Stimulated activated effector memory CD8-positive, alpha-beta T cell treated with anti-CD3 and anti-CD28 coated beads, Interleukin-12 subunit alpha, Interleukin-12 subunit beta, amount 100 ng/mL, for 72 hours (primary cell): Measurements from ENCODE around the gene XAB2.
A peak's percentile ranks its signal among the peaks of the same experiment; 100 is the strongest.
"Not testable (repeated sequence)": the region's sequence is repeated elsewhere in the genome, so short reads cannot be mapped to it uniquely, and the experiment has no call there.

Experiments
- ATAC-seq: fragments of 150-1000 bp; cut with Tn5 transposase; 2 replicates; pipeline ENCODE4 v1.10.0; 2021
- DNase-seq, 2 donors: peaks; one replicate each; pipeline ENCODE4 v3.0.0; 2021 to 2022; ENCODE audit warnings: low spot score in 2 of 2
- H3K27ac Mint-ChIP-seq: one replicate; pipeline ENCODE4 v1.8.0; 2022; ENCODE audit warnings: mild to moderate bottlenecking, mixed read lengths
- H3K36me3 Mint-ChIP-seq: one replicate; pipeline ENCODE4 v1.8.0; 2022; ENCODE audit warnings: mild to moderate bottlenecking, mixed read lengths
- H3K4me1 Mint-ChIP-seq: one replicate; pipeline ENCODE4 v1.8.0; 2022; ENCODE audit warnings: mixed read lengths
- H3K4me3 Mint-ChIP-seq: one replicate; pipeline ENCODE4 v1.8.0; 2022; ENCODE audit warnings: mild to moderate bottlenecking, mixed read lengths
- H3K9me3 Mint-ChIP-seq: one replicate; pipeline ENCODE4 v1.8.0; 2022; ENCODE audit warnings: mixed read lengths

XAB2 gene

DNA sequence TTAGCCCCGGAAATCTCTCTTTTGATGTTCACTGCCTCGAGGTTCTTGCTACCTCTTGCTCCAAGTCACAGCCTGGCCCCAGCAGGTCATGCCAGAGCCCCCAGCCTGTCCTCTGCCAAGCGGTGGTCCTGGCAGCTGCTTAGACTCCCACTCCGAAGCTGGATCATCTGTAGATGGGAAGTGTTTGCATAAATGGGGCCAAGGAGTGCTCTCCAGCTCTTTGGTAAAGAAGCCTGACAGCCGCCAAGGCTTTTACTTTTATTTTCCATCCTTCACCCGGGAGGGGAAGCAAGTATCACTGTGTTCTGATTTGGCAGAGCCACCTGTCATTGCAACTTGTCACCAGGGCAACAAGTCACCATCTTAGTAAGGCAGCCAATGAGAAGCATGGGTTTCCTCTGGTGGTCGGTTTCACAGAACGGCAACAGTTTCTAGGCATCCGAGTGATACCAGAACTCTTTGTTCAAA lies 28.9 kb upstream of the XAB2 start:
- peak; percentile 90 for ATAC-seq

DNA sequence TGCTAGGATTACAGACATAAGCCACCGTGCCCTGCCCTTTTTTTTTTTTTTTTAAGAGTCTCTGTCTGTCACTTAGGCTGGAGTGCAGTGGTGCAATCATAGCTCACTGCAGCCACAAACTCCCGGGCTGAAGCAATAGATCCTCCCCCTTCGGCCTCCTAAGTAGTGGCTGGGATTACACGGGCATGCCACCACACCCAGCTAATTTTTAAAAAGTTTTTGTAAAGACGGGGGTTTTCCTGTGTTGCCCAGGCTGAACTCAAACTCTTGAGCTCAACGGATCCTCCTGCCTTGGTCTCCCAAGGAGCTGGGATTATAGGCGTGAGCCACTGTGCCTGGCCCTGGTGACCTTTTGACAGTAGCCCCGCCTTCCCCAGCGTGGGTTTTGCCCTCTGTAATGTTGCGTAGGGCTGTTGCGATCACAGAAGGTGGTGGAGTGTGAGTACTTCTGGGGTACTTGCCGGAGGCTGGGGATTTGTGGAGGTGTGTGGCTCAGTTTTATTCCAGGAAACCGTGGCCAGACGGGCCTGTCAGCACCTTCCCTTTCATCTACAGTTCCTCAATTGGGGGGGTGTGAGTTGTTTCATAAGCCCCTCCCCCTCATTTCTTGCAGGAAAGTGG lies 27.9 kb upstream of the XAB2 start:
- ATAC-seq, result peak; percentile 78
- peak overlapping the region; percentile 51 for H3K4me3 Mint-ChIP-seq
- DNase-seq, result no peak
- H3K4me1 Mint-ChIP-seq, result peaks cover 23% of the 10 kb centered on the region
- H3K36me3 Mint-ChIP-seq, result peaks cover 3% of the 10 kb centered on the region
- no peaks in the 10 kb centered on the region for H3K9me3 Mint-ChIP-seq
- no peak overlapping the region for H3K27ac Mint-ChIP-seq

More for the DNA sequence above, 28.9 kb upstream of the XAB2 start:
- Mint-ChIP-seq H3K9me3 (no peaks in the 10 kb centered on the region), H3K4me1 (peaks cover 13% of the 10 kb centered on the region), H3K27ac (no peak overlapping the region), H3K4me3 (peak overlapping the region; percentile 51), H3K36me3 (no peaks in the 10 kb centered on the region)
- DNase-seq, result peak in 1 of 2 donors; percentile 62

DNA sequence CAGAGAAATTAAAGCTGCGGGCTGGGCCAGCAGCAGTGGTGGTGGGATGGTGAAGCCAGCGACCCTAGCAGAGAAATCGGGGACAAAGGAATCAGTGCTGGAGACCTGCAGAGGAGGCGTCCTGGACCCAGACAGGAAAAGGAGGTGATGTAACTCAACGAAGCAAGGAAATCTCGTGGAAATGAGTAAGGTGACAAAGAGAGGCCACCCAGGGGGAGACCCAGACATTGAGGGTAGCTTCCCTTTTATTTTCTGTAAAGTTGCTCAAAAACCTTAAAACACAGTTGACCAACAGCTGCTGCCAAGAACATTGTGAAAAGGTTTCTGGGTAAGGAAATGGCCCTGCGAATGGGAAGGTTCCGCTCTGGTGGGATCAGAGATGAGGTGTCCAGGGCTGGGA lies 26.2 kb upstream of the XAB2 start:
- H3K4me3 Mint-ChIP-seq, result no peak overlapping the region
- H3K4me1 Mint-ChIP-seq, result peaks cover 25% of the 10 kb centered on the region
- H3K9me3 Mint-ChIP-seq, result no peaks in the 10 kb centered on the region
- H3K27ac Mint-ChIP-seq, result no peak overlapping the region
- DNase-seq (no peak), ATAC-seq (no peak)
- peaks cover 8% of the 10 kb centered on the region for H3K36me3 Mint-ChIP-seq

DNA sequence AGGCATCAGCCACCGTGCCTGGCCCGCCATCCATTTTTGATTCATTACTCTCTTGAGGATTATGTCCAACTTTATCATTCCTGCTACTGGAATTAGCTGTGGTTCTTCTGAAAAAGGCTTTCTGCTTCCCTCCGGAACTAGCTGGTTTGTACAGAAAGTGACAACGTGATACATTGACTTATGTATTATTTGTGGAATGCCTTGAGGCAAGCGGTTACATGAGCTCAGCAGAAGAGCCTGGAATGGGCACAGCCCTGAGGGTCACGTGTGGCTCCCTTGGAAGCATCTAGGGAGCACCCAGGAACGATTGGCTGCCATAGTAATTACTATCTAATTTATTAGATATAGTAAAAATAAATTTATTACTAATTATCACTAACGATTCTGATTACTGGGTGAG lies 25.1 kb upstream of the XAB2 start:
- no peak for DNase-seq
- H3K36me3 Mint-ChIP-seq, result peaks cover 8% of the 10 kb centered on the region
- no peak overlapping the region for H3K27ac Mint-ChIP-seq
- no peak overlapping the region for H3K4me3 Mint-ChIP-seq
- H3K4me1 Mint-ChIP-seq, result peaks cover 25% of the 10 kb centered on the region
- ATAC-seq, result no peak
- H3K9me3 Mint-ChIP-seq, result no peaks in the 10 kb centered on the region

DNA sequence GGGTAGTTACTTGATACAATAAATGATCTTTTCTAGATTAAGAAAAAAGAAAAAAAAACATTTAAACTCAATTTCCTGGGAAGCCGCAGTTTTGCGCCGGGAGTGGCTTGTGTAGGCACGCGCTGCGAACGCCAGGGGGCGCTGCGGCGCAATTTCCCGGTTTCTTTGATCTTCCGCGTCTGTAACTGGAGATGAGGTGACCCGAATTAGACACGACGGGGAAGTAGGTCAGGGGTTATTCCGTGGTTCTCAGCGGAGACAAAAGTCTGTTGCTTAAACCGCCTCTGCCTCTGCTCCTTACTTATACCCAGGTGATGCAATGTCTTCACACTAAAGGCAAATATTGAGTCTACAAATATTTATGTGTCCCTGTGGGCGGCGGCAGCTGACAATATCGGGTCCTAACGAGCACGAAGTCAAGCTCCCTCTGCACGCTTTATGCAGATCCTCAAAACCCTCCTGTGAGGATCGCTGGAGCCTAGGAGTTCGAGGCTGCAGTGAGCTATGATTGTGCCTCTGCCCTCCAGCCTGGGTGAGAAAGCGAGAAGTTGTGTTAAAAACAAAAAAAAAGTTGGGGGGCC lies 22.8 kb upstream of the XAB2 start:
- DNase-seq (peak; percentile 85 to 91), ATAC-seq (peak; percentile 91)
- peaks cover 14% of the 10 kb centered on the region for H3K36me3 Mint-ChIP-seq
- H3K4me1 Mint-ChIP-seq, result peaks cover 13% of the 10 kb centered on the region
- H3K4me3 Mint-ChIP-seq, result peak overlapping the region; percentile 62
- H3K27ac Mint-ChIP-seq, result peak overlapping the region; percentile 82
- H3K9me3 Mint-ChIP-seq, result no peaks in the 10 kb centered on the region

DNA sequence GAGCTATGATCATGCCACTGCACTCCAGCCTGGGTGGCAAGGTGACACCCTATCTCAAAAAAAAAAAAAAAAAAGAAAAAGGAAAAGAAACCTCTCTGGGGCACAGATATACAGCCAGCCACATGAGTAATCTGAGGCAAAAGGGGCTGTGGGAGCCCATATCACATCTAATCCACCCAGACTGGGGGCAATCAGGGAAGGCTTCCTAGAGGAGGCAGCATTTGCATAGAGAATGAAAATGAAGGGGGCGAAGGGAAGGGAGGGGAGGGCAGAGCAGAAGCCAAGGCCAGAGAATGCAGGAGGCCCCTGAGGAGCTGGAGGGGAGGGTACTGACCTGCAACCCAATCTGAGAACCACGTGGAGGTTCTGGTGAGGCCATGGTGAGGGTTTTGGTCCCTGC lies 20.8 kb upstream of the XAB2 start:
- no peak overlapping the region for H3K27ac Mint-ChIP-seq
- H3K36me3 Mint-ChIP-seq, result peaks cover 19% of the 10 kb centered on the region
- H3K9me3 Mint-ChIP-seq, result no peaks in the 10 kb centered on the region
- DNase-seq, result no peak
- no peak overlapping the region for H3K4me3 Mint-ChIP-seq
- no peak for ATAC-seq
- H3K4me1 Mint-ChIP-seq, result peaks cover 12% of the 10 kb centered on the region

DNA sequence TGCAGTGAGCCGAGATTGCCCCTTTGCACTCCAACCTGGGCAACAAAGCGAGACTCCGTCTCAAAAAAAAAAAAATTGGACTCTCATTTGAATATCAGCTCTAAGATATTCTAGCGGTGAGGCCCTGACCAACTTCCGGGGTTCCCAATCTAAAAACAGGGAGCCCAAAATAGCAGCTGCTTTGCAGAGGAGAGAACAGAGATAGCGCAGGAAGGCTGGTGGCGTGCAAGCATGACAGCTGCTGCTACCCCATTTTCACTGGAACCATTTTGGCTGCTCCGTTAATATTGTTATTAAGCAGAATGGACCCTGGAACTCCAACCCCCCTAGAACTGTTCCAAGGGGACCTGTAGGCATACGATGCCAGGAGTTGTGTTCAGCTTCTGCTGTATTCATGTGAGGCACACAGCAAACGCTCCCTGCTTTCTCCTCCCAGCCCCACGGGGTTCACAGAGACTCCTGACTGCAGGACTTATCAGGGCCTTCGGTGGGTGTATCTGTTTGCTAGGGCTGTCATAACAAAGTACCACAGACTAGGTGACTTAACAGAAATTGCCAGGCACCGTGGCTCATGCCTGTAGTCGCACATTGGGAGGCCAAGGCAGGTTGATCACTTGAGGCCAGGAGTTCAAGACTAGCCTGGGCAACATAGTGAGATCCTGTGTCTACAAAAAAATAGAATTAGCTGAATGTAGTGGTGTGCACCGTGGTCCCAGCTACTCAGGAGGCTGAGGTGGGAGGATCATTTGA lies 19.1 kb upstream of the XAB2 start:
- no peak overlapping the region for H3K4me3 Mint-ChIP-seq
- no peak overlapping the region for H3K27ac Mint-ChIP-seq
- H3K9me3 Mint-ChIP-seq, result no peaks in the 10 kb centered on the region
- ATAC-seq (no peak), DNase-seq (no peak)
- peaks cover 35% of the 10 kb centered on the region for H3K36me3 Mint-ChIP-seq
- peaks cover 12% of the 10 kb centered on the region for H3K4me1 Mint-ChIP-seq

DNA sequence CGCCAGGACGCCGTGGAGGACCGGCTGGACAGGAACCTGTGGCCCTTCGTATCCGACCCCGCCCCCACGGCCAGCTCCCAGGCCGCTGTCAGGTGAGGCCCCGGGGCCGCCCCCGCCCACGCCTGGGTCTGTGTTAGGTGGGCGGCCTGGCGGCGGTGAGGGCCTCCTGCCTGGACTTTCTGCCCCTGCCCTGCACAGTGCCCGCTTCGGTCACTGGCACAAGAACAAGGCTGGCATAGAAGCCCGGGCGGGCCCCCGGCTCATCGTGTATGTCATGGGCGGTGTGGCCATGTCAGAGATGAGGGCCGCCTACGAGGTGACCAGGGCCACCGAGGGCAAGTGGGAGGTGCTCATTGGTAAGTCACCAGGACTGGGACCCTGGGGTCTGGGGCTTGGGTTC lies 17.8 kb upstream of the XAB2 start:
- Mint-ChIP-seq H3K36me3 (peaks cover 41% of the 10 kb centered on the region), H3K4me1 (peaks cover 1% of the 10 kb centered on the region), H3K9me3 (no peaks in the 10 kb centered on the region), H3K27ac (no peak overlapping the region), H3K4me3 (no peak overlapping the region)
- no peak for DNase-seq
- no peak for ATAC-seq

DNA sequence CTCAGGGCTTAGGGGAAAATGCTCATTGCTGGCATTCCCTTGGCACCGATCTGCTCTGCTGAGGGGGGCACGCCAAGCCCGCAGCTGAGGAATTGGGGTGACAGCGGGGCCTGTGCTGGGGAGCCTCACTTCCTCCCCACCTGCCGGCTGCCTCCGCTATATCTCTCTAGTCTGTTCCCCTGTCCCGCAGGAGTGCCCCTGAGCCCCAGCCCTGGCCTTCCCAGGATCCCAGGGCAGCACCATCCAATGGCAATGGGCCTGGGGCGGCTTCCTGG lies 17.0 kb upstream of the XAB2 start:
- ATAC-seq (no peak), DNase-seq (no peak)
- Mint-ChIP-seq H3K36me3 (peaks cover 38% of the 10 kb centered on the region), H3K27ac (no peak overlapping the region), H3K4me1 (no peaks in the 10 kb centered on the region), H3K4me3 (no peak overlapping the region), H3K9me3 (no peaks in the 10 kb centered on the region)

DNA sequence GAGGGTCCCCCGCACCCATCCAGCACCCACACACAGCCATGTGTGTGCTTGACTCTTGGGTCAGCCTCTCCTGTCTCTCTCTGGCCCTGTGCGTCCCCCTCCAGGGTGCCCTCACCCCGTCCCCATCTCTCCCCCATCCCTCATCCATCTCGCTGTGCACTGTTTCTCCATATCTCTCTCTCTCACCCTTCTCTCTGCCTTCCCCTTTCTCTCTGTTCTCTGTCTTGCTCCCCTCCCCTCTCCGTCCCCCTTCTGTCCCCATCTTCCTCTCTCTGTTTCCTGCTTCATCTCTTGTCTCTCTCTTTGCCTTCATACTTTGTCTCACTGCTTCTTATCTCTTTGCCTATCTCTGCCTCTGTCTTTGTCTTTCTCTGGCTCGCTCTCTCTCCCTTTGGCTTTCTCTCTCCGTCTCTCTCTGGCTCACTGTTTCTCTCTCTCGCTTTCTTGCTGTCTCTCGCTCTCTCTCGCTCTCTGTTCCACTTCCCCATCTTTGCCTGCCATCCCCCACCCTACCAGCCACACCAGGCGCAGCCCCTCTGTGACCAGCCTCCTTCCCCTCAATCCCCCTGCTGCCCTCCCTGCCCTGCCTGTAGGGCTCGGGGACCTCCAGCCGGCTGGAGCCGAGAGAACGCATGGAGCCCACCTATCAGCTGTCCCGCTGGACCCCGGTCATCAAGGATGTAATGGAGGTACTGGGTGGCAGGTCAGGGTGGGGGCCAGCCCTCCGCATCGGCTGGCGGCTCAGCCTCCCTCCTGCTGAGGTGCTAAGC lies 16.5 kb upstream of the XAB2 start:
- peak; percentile 6 for ATAC-seq
- no peaks in the 10 kb centered on the region for H3K4me1 Mint-ChIP-seq
- peaks cover 43% of the 10 kb centered on the region for H3K36me3 Mint-ChIP-seq
- DNase-seq, result no peak
- no peak overlapping the region for H3K4me3 Mint-ChIP-seq
- no peaks in the 10 kb centered on the region for H3K9me3 Mint-ChIP-seq
- peak overlapping the region; percentile 11 for H3K27ac Mint-ChIP-seq

DNA sequence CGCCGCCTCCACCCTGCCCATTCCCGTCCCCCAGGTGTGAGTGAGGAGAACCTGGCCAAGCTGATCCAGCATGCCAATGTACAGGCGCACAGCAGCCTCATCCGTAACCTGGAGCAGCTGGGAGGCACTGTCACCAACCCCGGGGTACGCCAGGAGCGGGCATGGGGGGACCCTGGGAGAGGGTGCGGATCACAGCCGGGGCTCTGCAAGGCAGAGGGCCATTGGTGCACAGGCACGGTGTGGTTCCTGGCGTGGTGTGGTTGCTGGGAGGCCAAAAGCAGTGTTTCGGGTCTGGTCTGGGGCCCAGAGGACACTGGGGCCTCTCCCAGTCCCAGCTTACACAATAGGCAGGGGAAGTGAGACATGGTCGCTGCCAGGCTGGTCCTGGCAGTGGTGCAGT lies 15.8 kb upstream of the XAB2 start:
- peaks cover 48% of the 10 kb centered on the region for H3K36me3 Mint-ChIP-seq
- H3K4me3 Mint-ChIP-seq, result no peak overlapping the region
- peaks cover 3% of the 10 kb centered on the region for H3K4me1 Mint-ChIP-seq
- DNase-seq (no peak), ATAC-seq (no peak)
- peak overlapping the region; percentile 11 for H3K27ac Mint-ChIP-seq
- no peaks in the 10 kb centered on the region for H3K9me3 Mint-ChIP-seq

DNA sequence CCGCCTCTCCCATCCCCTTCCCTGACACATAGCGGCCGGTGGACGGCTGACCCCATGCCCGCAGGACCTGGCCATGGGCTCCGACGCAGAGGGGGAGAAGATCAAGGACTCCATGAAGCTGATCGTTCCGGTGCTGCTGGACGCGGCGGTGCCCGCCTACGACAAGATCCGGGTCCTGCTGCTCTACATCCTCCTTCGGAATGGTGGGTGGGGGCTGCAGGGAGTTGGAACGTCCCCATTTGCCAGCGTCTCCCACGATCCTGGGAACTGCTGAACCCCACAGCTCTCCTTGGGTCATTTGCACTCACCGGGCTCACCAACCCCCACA lies 15.2 kb upstream of the XAB2 start:
- Mint-ChIP-seq H3K36me3 (peaks cover 55% of the 10 kb centered on the region), H3K9me3 (no peaks in the 10 kb centered on the region), H3K27ac (no peak overlapping the region), H3K4me3 (no peak overlapping the region), H3K4me1 (peaks cover 10% of the 10 kb centered on the region)
- ATAC-seq (no peak), DNase-seq (no peak)

DNA sequence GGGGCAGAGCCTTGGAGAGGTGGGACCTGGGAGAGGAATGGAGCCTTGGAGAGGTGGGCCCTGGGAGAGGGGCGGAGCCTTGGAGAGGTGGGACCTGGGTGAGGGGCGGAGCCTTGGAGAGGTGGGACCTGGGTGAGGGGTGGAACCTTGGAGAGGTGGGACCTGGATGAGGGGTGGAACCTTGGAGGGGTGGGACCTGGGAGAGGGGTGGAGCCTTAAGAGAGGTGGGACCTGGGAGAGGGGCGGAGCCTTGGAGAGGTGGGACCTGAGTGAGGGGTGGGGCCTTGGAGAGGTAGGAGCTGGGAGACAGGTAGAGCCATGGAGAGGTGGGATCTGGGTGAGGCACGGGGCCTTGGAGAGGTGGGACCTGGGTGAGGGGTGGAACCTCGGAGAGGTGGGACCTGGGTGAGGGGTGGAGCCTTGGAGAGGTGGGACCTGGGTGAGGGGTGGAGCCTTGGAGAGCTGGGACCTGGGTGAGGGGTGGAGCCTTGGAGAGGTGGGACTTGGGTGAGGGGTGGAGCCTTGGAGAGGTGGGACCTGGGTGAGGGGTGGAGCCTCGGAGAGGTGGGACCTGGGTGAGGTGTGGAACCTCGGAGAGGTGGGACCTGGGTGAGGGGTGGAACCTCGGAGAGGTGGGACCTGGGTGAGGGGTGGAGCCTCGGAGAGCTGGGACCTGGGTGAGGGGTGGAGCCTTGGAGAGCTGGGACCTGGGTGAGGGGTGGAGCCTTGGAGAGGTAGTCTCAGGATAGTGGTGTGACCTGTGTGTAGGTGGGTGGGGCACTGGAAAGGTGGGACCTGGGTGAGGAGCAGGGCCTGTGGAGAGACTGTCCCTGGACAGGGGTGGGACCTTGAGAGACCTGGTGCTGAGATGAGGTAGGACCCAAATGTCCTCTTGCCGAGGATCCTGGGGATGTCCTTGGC lies 14.5 kb upstream of the XAB2 start:
- Mint-ChIP-seq H3K36me3 (peaks cover 59% of the 10 kb centered on the region), H3K4me1 (peaks cover 16% of the 10 kb centered on the region), H3K27ac (peak overlapping the region; percentile 64)
- ATAC-seq, DNase-seq, H3K9me3 Mint-ChIP-seq, H3K4me3 Mint-ChIP-seq: not testable (repeated sequence)

DNA sequence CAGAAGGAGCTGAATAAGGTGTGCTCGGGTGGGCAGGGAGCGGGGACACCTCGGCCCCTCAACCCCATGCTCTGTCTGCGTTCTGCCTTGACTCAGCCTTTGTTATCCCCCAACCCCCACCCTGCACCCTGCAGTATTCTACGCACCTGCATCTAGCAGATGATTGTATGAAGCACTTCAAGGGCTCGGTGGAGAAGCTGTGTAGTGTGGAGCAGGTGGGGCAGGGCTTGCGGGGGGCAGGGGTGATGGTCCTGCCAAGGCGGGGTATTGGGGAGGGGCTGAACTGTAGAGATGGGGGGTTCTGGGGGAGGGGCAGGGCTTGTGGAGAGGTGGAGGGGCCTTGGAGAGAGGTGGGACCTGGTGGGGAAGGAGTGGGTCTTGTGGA lies 13.7 kb upstream of the XAB2 start:
- Mint-ChIP-seq H3K27ac (peak overlapping the region; percentile 64), H3K36me3 (peaks cover 67% of the 10 kb centered on the region), H3K4me3 (no peak overlapping the region), H3K9me3 (no peaks in the 10 kb centered on the region), H3K4me1 (peaks cover 23% of the 10 kb centered on the region)
- ATAC-seq (no peak), DNase-seq (no peak)
